HG02981 (cell line): Measurements from ENCODE around the gene GRK6.
A peak's percentile ranks its signal among the peaks of the same experiment; 100 is the strongest.

Experiments
- ATAC-seq: cut with Tn5 transposase; IDR thresholded peaks from one replicate; pipeline ENCODE4 v1.9.1; 2021; ENCODE audit warnings: mild to moderate bottlenecking, moderate library complexity; ENCODE audit not compliant: unreplicated experiment

GRK6 gene

GRCh38 chr5:177438468-177438867 lies 12.0 kb downstream of the GRK6 start:
- no peak for ATAC-seq

GRCh38 chr5:177439518-177440053 lies 13.1 kb downstream of the GRK6 start:
- no peak for ATAC-seq

DNA sequence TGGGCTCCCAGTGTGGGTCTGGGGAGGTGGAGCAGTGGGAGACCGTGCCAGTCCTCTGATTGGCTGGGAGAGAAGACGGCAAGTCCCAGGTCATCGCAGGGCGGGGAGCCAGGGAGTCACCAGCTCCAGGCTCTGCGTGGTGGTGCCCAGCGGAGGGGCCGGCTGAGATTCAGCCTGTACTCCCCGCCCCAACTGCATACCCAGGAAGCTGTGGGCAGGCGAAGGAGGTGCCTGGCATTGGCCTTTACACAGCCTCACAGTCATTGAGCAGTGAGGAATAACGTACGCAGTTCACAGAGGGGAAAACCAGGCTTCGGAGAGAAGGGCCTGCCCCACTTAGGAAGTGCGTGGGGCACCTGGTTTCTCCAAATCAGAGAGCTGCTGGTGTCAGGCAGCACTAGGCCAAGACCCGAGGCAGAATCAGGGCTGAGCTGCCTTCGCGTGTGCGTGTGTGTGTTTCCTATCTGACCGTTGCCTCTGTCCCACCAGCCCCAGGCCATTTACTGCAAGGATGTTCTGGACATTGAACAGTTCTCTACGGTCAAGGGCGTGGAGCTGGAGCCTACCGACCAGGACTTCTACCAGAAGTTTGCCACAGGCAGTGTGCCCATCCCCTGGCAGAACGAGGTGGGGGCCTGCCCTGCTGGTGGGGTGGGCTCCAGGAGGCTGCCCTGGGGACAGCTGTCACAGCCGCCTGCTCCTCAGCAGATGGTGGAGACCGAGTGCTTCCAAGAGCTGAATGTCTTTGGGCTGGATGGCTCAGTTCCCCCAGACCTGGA lies 13.9 kb downstream of the GRK6 start:
- no peak for ATAC-seq

GRCh38 chr5:177440990-177441780 lies 14.7 kb downstream of the GRK6 start:
- no peak for ATAC-seq

GRCh38 chr5:177442066-177442826 lies 15.8 kb downstream of the GRK6 start:
- no peak for ATAC-seq

DNA sequence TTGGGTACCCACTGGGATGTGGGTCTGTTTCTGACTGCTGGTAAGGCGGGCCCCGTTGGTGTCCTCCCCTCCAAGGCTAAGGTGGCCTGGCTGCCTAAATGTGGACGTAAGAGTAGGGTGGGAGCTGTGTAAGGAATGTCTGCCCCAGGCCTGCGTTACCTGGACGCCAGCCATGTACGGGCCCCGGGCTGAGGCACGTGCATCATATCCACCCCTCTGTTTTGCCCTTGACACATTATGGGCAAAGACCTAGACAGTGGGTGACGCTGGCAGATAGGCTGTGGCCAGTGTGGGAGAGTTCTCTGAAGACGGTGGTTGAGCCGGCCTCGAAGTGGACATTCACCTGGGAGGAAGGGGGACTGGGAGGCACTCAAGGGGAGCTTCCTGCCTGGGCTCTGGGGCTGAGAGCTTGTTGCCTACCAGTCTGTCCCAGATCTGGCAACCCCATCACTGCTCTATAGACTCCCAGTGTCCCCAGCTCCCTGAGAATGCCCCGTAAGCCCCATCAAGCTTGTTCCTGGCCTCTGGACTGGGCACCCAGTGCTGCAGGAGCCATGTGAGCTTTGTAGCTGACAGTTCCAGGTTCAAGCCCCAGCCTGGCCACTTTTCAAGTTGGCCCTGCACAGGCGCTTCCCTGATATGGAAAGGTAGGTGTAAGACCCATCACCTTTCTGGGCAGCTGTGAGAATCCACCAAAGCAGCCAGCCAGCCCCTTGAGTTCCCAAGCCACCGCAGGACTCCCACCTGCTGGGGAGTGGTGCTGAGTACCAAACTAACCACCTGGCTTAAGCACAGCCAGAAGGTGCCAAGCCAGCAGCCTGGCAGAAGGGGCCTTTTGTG lies 16.9 kb downstream of the GRK6 start:
- no peak for ATAC-seq

- no peak for ATAC-seq
Measured at GRCh38 chr5:177444106-177445051, 17.9 kb downstream of the GRK6 start.

- no peak for ATAC-seq
Measured at GRCh38 chr5:177445052-177445916, 18.8 kb downstream of the GRK6 start.

- no peak for ATAC-seq
Measured at GRCh38 chr5:177445917-177446199, 19.4 kb downstream of the GRK6 start.

DNA sequence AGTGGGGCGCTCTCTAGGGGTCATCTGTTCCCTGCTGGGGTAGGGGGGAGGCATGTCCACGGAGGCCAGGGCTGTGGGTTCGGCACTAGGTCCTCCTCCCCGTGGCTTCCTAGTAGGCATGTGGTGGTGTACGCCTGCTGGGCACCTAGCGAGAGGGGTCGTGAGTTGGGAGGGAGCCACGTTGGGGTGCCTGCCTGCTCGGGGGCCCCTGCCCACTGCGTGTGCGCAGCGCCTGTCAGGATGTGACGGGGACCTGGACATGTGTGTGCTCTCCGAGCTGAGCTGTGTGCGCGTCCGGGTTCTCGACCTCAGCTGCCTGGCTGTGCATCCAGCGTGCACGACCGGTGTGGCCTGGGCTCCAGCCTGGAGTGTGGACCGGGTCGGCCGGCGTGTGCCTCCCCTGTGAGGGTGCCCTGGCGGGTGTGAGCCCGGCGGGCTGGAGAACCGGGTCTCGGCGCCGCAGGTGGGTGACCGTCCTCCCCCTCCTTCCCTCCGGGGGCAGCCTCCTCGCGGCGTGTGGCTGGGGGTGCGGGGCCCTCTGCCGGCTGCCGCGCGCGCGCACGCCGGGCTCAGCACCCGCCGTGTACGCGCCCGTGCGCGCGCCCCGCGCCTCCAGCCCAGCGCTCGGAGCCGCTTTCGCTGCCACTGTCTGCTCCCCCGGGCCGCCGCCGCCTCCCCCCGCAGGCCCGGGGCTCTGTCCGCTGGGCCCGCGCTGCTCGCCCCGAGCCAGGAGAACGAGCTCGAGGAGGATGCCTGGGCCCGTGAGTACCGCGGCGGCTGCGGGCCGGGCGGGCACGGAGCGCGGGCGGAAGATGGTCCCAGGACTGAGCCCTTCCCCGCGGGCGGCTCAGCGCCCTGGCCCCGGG lies 20.0 kb downstream of the GRK6 start, which contains the start of gene PRR7:
TSS of gene PRR7 (plus strand) at position 615 of the 866 bp plus-strand sequence. CDS start 8,254 bp downstream, outside the sequence.
- peak; percentile 51 for ATAC-seq

GRCh38 chr5:177447066-177447610 lies 20.7 kb downstream of the GRK6 start:
- peak; percentile 39 for ATAC-seq

DNA sequence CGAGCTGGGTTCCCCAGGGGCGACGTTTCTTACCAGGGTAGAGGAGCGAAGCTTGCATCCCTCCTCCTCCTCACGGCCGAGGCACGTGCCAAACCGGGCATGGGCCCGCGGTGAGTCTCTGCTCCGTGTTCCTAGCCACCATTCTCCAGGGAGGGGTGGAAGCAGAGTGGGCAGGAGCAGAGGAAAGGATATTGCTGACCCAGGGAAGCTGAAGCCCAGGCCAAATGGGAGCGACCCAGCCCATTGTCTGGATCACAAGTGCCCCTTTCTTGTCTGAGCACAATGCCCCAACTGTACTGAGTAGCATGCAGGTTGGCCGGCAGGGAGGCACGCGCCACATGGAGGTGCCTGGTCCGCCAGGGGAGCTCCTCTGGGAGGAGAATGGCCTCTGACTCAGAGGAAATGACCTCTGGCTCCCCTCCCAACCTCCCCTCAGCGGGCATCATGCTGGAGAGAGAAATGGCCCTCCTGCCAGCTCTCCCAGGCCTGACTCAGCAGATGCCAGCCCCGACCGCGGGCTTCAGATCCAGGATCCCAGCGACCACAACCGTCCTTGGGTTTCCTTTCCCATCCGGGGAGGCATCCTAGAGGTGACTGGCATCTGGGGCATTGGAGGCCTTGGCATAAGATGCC lies 21.3 kb downstream of the GRK6 start:
- no peak for ATAC-seq

DNA sequence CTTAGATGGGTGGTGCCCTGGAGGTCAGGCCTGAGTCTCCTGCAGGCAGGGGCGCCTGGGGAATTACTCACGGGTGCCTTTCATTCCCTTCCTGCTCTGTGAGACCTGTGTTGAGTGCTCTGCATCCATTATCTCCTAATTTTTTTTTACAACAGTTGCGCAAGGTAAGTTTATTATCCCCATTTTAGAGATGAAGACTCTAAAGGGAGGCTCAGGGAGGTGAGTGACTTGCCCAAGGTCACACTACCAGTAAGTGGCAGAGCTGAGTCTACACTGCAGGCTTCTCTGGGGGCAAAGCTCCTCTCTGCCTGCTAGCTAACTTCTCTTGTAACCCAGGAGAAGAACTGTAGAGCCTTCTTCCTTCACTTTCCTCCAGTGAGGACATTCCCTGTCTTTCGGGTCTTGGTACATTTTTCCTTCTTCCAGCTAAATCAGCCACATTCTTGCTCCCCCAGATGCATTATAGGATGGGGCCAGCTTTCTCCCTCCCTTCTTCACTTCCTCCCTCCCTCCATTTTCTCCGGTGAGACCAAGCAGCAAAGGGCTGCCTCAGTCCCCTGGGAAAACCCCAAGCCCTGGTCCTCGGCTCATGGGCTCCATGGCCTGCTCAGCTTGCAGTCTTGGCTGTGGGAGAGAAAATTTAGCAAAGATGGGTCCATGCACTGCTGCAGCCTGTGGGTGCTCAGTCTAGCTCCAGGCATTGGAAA lies 21.9 kb downstream of the GRK6 start:
- ATAC-seq = no peak

GRCh38 chr5:177449140-177450061 lies 22.9 kb downstream of the GRK6 start:
- ATAC-seq = no peak
